ENCODE results near the gene GTF3C5. TPM values are rescaled to one million over a fixed set of nuclear protein-coding genes. Genes with fewer than 3 reads are reported as not detected.

The GTF3C5 gene
- total RNA-seq, 1 experiment from 2014 or later, result 104 TPM

DNA sequence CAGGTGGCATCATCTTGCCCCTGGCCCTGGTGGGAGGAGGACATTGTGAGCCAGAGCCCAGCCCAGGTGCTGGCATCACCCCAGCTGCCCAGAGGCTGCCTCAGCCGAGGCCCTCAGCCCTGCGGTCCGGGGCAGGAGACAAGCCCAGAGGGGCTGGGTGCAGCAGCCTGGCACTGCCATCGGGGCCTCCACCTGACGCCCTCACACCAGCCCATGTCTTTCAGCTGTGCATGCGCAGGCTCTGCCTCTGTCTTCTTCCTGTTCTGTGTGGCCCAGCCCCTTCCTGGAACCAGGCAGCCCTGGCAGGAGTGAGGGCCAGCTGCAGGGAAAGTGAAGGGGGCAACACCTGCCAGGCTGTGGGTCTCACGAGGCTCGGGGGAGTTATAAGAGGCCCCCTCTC, 26.2 kb downstream of the GTF3C5 start:
- CTCF ChIA-PET, result interaction anchor here (0.7 to 1.9 kb wide), 2 partner anchors 35 to 131 kb away, joined by 3 to 5 read pairs; no protein-coding TSS in a partner anchor
- H3K9me3 Mint-ChIP-seq, result no peaks in the 10 kb centered on the region
- H3K27ac Mint-ChIP-seq, result no peak overlapping the region
- TF ChIP-seq FOXJ3 (CRISPR knock-in tag; IDR thresholded peaks at IDR 0.05; ENCODE audit: borderline replicate concordance) (no peak), OVOL2 (CRISPR knock-in tag; IDR thresholded peaks at IDR 0.05; ENCODE audit: borderline replicate concordance) (no peak), ZNF396 (CRISPR knock-in tag; IDR thresholded peaks at IDR 0.05; ENCODE audit: borderline replicate concordance) (no peak), TEAD4 (CRISPR knock-in tag; IDR thresholded peaks at IDR 0.05) (no peak), GRHL2 (CRISPR knock-in tag; IDR thresholded peaks at IDR 0.05; ENCODE audit: insufficient replicate concordance, severe bottlenecking) (no peak), PRRX2 (CRISPR knock-in tag; IDR thresholded peaks at IDR 0.05) (no peak), ZNF416 (CRISPR knock-in tag; IDR thresholded peaks at IDR 0.05) (no peak), NFATC4 (CRISPR knock-in tag; IDR thresholded peaks at IDR 0.05) (no peak), RELA (CRISPR knock-in tag; IDR thresholded peaks at IDR 0.05; ENCODE audit: borderline replicate concordance) (no peak), FOXP1 (CRISPR knock-in tag; IDR thresholded peaks at IDR 0.05; ENCODE audit: borderline replicate concordance) (no peak), GABPB1 (CRISPR knock-in tag; IDR thresholded peaks at IDR 0.05) (no peak), ZNF423 (CRISPR knock-in tag; IDR thresholded peaks at IDR 0.05) (no peak)
- TF ChIP-seq, protein P1, sequence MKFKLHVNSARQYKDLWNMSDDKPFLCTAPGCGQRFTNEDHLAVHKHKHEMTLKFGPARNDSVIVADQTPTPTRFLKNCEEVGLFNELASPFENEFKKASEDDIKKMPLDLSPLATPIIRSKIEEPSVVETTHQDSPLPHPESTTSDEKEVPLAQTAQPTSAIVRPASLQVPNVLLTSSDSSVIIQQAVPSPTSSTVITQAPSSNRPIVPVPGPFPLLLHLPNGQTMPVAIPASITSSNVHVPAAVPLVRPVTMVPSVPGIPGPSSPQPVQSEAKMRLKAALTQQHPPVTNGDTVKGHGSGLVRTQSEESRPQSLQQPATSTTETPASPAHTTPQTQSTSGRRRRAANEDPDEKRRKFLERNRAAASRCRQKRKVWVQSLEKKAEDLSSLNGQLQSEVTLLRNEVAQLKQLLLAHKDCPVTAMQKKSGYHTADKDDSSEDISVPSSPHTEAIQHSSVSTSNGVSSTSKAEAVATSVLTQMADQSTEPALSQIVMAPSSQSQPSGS (CRISPR knock-in tag; IDR thresholded peaks at IDR 0.05; ENCODE audit: borderline replicate concordance, low read depth), result no peak
- TF ChIP-seq, protein P2, sequence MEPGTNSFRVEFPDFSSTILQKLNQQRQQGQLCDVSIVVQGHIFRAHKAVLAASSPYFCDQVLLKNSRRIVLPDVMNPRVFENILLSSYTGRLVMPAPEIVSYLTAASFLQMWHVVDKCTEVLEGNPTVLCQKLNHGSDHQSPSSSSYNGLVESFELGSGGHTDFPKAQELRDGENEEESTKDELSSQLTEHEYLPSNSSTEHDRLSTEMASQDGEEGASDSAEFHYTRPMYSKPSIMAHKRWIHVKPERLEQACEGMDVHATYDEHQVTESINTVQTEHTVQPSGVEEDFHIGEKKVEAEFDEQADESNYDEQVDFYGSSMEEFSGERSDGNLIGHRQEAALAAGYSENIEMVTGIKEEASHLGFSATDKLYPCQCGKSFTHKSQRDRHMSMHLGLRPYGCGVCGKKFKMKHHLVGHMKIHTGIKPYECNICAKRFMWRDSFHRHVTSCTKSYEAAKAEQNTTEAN (CRISPR knock-in tag; IDR thresholded peaks at IDR 0.05), result no peak
- TF ChIP-seq, protein P3, sequence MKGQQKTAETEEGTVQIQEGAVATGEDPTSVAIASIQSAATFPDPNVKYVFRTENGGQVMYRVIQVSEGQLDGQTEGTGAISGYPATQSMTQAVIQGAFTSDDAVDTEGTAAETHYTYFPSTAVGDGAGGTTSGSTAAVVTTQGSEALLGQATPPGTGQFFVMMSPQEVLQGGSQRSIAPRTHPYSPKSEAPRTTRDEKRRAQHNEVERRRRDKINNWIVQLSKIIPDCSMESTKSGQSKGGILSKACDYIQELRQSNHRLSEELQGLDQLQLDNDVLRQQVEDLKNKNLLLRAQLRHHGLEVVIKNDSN (CRISPR knock-in tag; IDR thresholded peaks at IDR 0.05), result no peak
- ATAC-seq (no peak), DNase-seq (ENCODE audit: low spot score) (no peak)
- POLR2A ChIA-PET, result no interaction called here
- no peaks in the 10 kb centered on the region for H3K27me3 Mint-ChIP-seq (ENCODE audit: low read depth)
- peaks cover 29% of the 10 kb centered on the region for H3K4me1 Mint-ChIP-seq
- H3K4me3 Mint-ChIP-seq, result no peak overlapping the region
- peaks cover 33% of the 10 kb centered on the region for H3K36me3 Mint-ChIP-seq

DNA sequence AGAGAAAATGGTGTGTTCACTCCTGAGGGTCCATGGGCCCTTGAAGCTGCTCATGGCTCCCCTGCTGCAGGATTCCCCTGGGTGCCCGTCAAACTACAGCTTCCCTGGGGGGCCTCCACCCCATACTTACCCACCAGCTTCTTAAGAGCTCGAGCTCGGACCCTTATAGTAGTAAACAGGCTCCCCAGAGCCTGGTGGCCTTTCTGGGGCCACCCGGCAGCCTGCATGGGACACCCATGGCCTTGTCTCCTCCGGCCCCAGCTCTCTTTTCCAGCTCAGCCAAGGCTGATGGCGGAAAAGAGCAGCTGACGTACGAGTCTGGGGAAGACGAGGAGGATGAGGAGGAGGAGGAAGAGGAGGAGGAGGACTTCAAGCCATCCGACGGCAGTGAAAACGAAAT, 26.8 kb downstream of the GTF3C5 start:
- TF ChIP-seq TEAD1 (CRISPR knock-in tag; IDR thresholded peaks at IDR 0.05) (no peak), NFYB (CRISPR knock-in tag; conservative IDR thresholded peaks at IDR 0.05; ENCODE audit: low read depth) (no peak), MXD4 (CRISPR knock-in tag; IDR thresholded peaks at IDR 0.05; ENCODE audit: borderline replicate concordance) (no peak), HMGA2 (CRISPR knock-in tag; IDR thresholded peaks at IDR 0.05) (no peak)
- no peak for ATAC-seq
- H3K9me3 Mint-ChIP-seq, result no peaks in the 10 kb centered on the region
- no peak overlapping the region; the same call in 1 of the 2 replicates for H3K27ac Mint-ChIP-seq
- H3K36me3 Mint-ChIP-seq, result peaks cover 29% of the 10 kb centered on the region
- no peaks in the 10 kb centered on the region for H3K27me3 Mint-ChIP-seq (ENCODE audit: low read depth)
- ChIA-PET POLR2A (no interaction called here), CTCF (interaction anchor here (1.9 kb wide), 1 partner anchor 35 kb away, joined by 5 read pairs; no protein-coding TSS in a partner anchor)
- DNase-seq (ENCODE audit: low spot score), result no peak
- peaks cover 30% of the 10 kb centered on the region for H3K4me1 Mint-ChIP-seq
- no peak overlapping the region for H3K4me3 Mint-ChIP-seq

DNA sequence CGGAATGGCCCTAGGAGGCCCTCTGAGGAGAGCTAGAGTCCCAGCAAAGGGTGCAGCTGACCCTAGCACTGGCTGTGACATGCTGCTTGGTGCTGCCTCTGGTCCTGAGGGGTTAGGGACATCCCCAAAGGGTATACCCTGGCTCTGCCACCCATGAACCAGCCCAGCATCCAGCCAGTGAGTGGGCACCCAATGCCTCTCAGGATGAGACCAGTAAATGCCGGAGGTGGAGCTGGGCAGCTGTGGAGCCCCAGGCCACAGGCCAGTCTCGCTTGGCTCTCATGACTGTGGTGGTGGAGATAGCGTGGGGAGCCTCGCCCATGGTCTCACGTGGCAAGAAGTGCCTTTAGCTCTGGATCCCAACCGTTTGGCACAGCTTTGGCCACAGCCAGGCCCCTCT, 27.3 kb downstream of the GTF3C5 start:
- no peak for DNase-seq (ENCODE audit: low spot score)
- Mint-ChIP-seq H3K4me3 (no peak overlapping the region), H3K4me1 (peaks cover 32% of the 10 kb centered on the region), H3K27ac (no peak overlapping the region), H3K9me3 (no peaks in the 10 kb centered on the region), H3K36me3 (peaks cover 29% of the 10 kb centered on the region), H3K27me3 (ENCODE audit: low read depth) (no peaks in the 10 kb centered on the region)
- ChIA-PET POLR2A (no interaction called here), CTCF (interaction anchor here (1.9 kb wide), 1 partner anchor 36 kb away, joined by 5 read pairs; no protein-coding TSS in a partner anchor)
- ATAC-seq, result no peak
- no peak for TF ChIP-seq FOXP1 (CRISPR knock-in tag; IDR thresholded peaks at IDR 0.05; ENCODE audit: borderline replicate concordance)
- no peak for TF ChIP-seq ESRRA (CRISPR knock-in tag; IDR thresholded peaks at IDR 0.05; ENCODE audit: borderline replicate concordance)
- TF ChIP-seq OVOL2 (CRISPR knock-in tag; IDR thresholded peaks at IDR 0.05; ENCODE audit: borderline replicate concordance), result no peak
- no peak for TF ChIP-seq PRRX2 (CRISPR knock-in tag; IDR thresholded peaks at IDR 0.05)
- TF ChIP-seq, protein P4, sequence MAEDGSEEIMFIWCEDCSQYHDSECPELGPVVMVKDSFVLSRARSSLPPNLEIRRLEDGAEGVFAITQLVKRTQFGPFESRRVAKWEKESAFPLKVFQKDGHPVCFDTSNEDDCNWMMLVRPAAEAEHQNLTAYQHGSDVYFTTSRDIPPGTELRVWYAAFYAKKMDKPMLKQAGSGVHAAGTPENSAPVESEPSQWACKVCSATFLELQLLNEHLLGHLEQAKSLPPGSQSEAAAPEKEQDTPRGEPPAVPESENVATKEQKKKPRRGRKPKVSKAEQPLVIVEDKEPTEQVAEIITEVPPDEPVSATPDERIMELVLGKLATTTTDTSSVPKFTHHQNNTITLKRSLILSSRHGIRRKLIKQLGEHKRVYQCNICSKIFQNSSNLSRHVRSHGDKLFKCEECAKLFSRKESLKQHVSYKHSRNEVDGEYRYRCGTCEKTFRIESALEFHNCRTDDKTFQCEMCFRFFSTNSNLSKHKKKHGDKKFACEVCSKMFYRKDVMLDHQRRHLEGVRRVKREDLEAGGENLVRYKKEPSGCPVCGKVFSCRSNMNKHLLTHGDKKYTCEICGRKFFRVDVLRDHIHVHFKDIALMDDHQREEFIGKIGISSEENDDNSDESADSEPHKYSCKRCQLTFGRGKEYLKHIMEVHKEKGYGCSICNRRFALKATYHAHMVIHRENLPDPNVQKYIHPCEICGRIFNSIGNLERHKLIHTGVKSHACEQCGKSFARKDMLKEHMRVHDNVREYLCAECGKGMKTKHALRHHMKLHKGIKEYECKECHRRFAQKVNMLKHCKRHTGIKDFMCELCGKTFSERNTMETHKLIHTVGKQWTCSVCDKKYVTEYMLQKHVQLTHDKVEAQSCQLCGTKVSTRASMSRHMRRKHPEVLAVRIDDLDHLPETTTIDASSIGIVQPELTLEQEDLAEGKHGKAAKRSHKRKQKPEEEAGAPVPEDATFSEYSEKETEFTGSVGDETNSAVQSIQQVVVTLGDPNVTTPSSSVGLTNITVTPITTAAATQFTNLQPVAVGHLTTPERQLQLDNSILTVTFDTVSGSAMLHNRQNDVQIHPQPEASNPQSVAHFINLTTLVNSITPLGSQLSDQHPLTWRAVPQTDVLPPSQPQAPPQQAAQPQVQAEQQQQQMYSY (CRISPR knock-in tag; IDR thresholded peaks at IDR 0.05), result no peak
- TF ChIP-seq NR1H2 (CRISPR knock-in tag; IDR thresholded peaks at IDR 0.05), result no peak
- no peak for TF ChIP-seq ETV6 (CRISPR knock-in tag; IDR thresholded peaks at IDR 0.05)
- TF ChIP-seq, protein P5, sequence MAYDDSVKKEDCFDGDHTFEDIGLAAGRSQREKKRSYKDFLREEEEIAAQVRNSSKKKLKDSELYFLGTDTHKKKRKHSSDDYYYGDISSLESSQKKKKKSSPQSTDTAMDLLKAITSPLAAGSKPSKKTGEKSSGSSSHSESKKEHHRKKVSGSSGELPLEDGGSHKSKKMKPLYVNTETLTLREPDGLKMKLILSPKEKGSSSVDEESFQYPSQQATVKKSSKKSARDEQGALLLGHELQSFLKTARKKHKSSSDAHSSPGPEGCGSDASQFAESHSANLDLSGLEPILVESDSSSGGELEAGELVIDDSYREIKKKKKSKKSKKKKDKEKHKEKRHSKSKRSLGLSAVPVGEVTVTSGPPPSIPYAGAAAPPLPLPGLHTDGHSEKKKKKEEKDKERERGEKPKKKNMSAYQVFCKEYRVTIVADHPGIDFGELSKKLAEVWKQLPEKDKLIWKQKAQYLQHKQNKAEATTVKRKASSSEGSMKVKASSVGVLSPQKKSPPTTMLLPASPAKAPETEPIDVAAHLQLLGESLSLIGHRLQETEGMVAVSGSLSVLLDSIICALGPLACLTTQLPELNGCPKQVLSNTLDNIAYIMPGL (CRISPR knock-in tag; IDR thresholded peaks at IDR 0.05), result no peak

All from WTC11 (cell line).